Activated naive CD4-positive, alpha-beta T cell treated with anti-CD3 and anti-CD28 coated beads, Interleukin-2, amount 50 U/mL, for 16 hours (primary cell): ENCODE measurements around the gene KRT3.

ENCODE experiments used
- DNase-seq: peaks from one replicate; pipeline ENCODE4 v3.0.0-alpha.2; 2020

The KRT3 gene

GRCh38 chr12:52826611-52827498 is 30.9 kb upstream of the KRT3 start:
- no peak for DNase-seq

- no peak for DNase-seq
Observed at GRCh38 chr12:52825961-52826360, 30.0 kb upstream of the KRT3 start.

GRCh38 chr12:52824741-52825410 is 29.0 kb upstream of the KRT3 start:
- DNase-seq, result no peak

- no peak for DNase-seq
Observed at GRCh38 chr12:52823761-52824450, 28.0 kb upstream of the KRT3 start.

- no peak for DNase-seq
Observed at GRCh38 chr12:52822771-52823510, 27.0 kb upstream of the KRT3 start.

GRCh38 chr12:52821826-52822660 is 26.1 kb upstream of the KRT3 start:
- DNase-seq, result no peak

- no peak for DNase-seq
Observed at GRCh38 chr12:52821071-52821730, 25.3 kb upstream of the KRT3 start.

GRCh38 chr12:52820521-52820920 is 24.6 kb upstream of the KRT3 start:
- DNase-seq, result no peak

GRCh38 chr12:52819731-52820510 is 24.0 kb upstream of the KRT3 start:
- DNase-seq, result no peak

- no peak for DNase-seq
Observed at GRCh38 chr12:52818887-52819420, 23.0 kb upstream of the KRT3 start.

GRCh38 chr12:52818388-52818787 is 22.5 kb upstream of the KRT3 start:
- DNase-seq, result no peak

- no peak for DNase-seq
Observed at GRCh38 chr12:52817699-52818238, 21.9 kb upstream of the KRT3 start.

- no peak for DNase-seq
Observed at GRCh38 chr12:52817003-52817698, 21.2 kb upstream of the KRT3 start.

- DNase-seq, result no peak
Observed at GRCh38 chr12:52815676-52816588, 20.0 kb upstream of the KRT3 start.

- DNase-seq, result no peak
Observed at GRCh38 chr12:52815161-52815560, 19.2 kb upstream of the KRT3 start.

GRCh38 chr12:52814710-52815155 is 18.8 kb upstream of the KRT3 start:
- no peak for DNase-seq

- no peak for DNase-seq
Observed at GRCh38 chr12:52813885-52814709, 18.2 kb upstream of the KRT3 start, which contains the start of gene KRT4. Gene KRT4, minus strand, starts transcription at chr12:52814116. Its CDS starts 58 bp downstream, at chr12:52814058.
